Prostate gland (tissue), 2 donors: ENCODE results near the gene CHCHD4.

Experiments
- POLR2A ChIP-seq: fragments of 450-650 bp; IDR thresholded peaks from one replicate; pipeline ENCODE4 v1.6.1; 2016; ENCODE audit warnings: antibody characterized with exemption, mild to moderate bottlenecking
- POLR2AphosphoS5 ChIP-seq: sonication (generic); formaldehyde crosslinking; IDR thresholded peaks from one replicate; pipeline ENCODE4 v1.6.1; 2017; ENCODE audit warnings: antibody characterized with exemption
- TF ChIP-seq, protein P1 (sequence below), 4 experiments: fragments of 200-600 bp in 2 of 4; fragments of 450-650 bp in 2 of 4; sonication (generic) in 2 of 4; IDR thresholded peaks; 1 replicate in 3 of 4; 2 replicates in 1 of 4; pipeline ENCODE4 v1.5.1; 2016 to 2019; ENCODE audit warnings: antibody characterized with exemption in 4 of 4, mild to moderate bottlenecking in 2 of 4, moderate library complexity in 2 of 4

GRCh38 chr3:14126887-14127505 is 2.3 kb upstream of the CHCHD4 start:
- TF ChIP-seq, protein P1, sequence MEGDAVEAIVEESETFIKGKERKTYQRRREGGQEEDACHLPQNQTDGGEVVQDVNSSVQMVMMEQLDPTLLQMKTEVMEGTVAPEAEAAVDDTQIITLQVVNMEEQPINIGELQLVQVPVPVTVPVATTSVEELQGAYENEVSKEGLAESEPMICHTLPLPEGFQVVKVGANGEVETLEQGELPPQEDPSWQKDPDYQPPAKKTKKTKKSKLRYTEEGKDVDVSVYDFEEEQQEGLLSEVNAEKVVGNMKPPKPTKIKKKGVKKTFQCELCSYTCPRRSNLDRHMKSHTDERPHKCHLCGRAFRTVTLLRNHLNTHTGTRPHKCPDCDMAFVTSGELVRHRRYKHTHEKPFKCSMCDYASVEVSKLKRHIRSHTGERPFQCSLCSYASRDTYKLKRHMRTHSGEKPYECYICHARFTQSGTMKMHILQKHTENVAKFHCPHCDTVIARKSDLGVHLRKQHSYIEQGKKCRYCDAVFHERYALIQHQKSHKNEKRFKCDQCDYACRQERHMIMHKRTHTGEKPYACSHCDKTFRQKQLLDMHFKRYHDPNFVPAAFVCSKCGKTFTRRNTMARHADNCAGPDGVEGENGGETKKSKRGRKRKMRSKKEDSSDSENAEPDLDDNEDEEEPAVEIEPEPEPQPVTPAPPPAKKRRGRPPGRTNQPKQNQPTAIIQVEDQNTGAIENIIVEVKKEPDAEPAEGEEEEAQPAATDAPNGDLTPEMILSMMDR (IDR thresholded peaks at IDR 0.05), result no peak
- no peak for TF ChIP-seq POLR2A
- TF ChIP-seq POLR2AphosphoS5, result no peak
